Neuronal stem cell (in vitro differentiated cells): Measurements from ENCODE around the gene SUPT4H1.

Source experiments
- DNase-seq: peaks from one replicate; pipeline ENCODE4 v3.0.0-alpha.2; 2013; ENCODE audit warnings: low spot score
- H2AFZ ChIP-seq: one replicate; pipeline ENCODE4 v1.6.1; 2013; ENCODE audit warnings: mild to moderate bottlenecking, low read length, inconsistent platforms
- H2AK5ac ChIP-seq: 2 replicates; pipeline ENCODE4 v1.6.1; 2013; ENCODE audit warnings: low read depth, mild to moderate bottlenecking, inconsistent platforms, low read length, moderate library complexity, mixed read lengths
- H2BK120ac ChIP-seq: 2 replicates; pipeline ENCODE4 v1.6.1; 2013; ENCODE audit warnings: low read depth, mild to moderate bottlenecking, inconsistent platforms, low read length, moderate library complexity, mixed read lengths
- H2BK12ac ChIP-seq: one replicate; pipeline ENCODE4 v1.6.1; 2013; ENCODE audit warnings: low read length, inconsistent platforms
- H2BK15ac ChIP-seq: 2 replicates; pipeline ENCODE4 v1.6.1; 2013; ENCODE audit warnings: mild to moderate bottlenecking, low read length, inconsistent platforms, mixed read lengths
- H2BK5ac ChIP-seq: one replicate; pipeline ENCODE4 v1.6.1; 2013; ENCODE audit warnings: inconsistent platforms, mild to moderate bottlenecking, low read length, moderate library complexity
- H3K14ac ChIP-seq: one replicate; pipeline ENCODE4 v1.6.1; 2013; ENCODE audit warnings: low read length, inconsistent platforms
- H3K18ac ChIP-seq: 2 replicates; pipeline ENCODE4 v1.6.1; 2013; ENCODE audit warnings: low read length, inconsistent platforms
- H3K23ac ChIP-seq: 2 replicates; pipeline ENCODE4 v1.6.1; 2013; ENCODE audit warnings: low read depth, mild to moderate bottlenecking, mixed read lengths, low read length, inconsistent platforms; ENCODE audit not compliant: poor library complexity
- H3K27ac ChIP-seq: replicated peaks from 3 replicates; pipeline ENCODE4 v1.5.1; 2013; ENCODE audit warnings: low read length, inconsistent platforms
- H3K27me3 ChIP-seq, 3 experiments: 2 replicates each; pipeline ENCODE4 v1.6.1; 2013; ENCODE audit warnings: low read length in 3 of 3, mild to moderate bottlenecking in 2 of 3, inconsistent platforms in 1 of 3, low read depth in 1 of 3, mixed read lengths in 1 of 3, moderate library complexity in 1 of 3; ENCODE audit not compliant: control insufficient read depth in 3 of 3, insufficient read depth in 3 of 3
- H3K36me3 ChIP-seq, 2 donors: replicated peaks in 1 of 2; 2 replicates each; pipeline ENCODE4 v1.6.1; 2013; ENCODE audit warnings: low read length in 2 of 2; ENCODE audit not compliant: control insufficient read depth in 2 of 2, insufficient read depth in 2 of 2
- H3K4ac ChIP-seq: 2 replicates; pipeline ENCODE4 v1.6.1; 2013; ENCODE audit warnings: inconsistent platforms, mild to moderate bottlenecking, low read length, moderate library complexity
- H3K4me1 ChIP-seq, 2 donors: 1 replicate in 1 of 2; 2 replicates in 1 of 2; pipeline ENCODE4 v1.6.1; 2013; ENCODE audit warnings: low read length in 2 of 2, low read depth in 1 of 2; ENCODE audit not compliant: control insufficient read depth in 2 of 2, insufficient read depth in 1 of 2
- H3K4me2 ChIP-seq: one replicate; pipeline ENCODE4 v1.6.1; 2013; ENCODE audit warnings: mild to moderate bottlenecking, low read length, inconsistent platforms; ENCODE audit not compliant: insufficient read depth, poor library complexity, severe bottlenecking
- H3K4me3 ChIP-seq, 2 donors: 2 replicates each; pipeline ENCODE4 v1.5.1; 2013; ENCODE audit warnings: low read length in 2 of 2, mild to moderate bottlenecking in 2 of 2, inconsistent platforms in 1 of 2, moderate library complexity in 1 of 2
- H3K79me1 ChIP-seq: one replicate; pipeline ENCODE4 v1.6.1; 2013; ENCODE audit warnings: low read depth, mild to moderate bottlenecking, inconsistent platforms, low read length, moderate library complexity
- H3K9ac ChIP-seq: one replicate; pipeline ENCODE4 v1.6.1; 2013; ENCODE audit warnings: mild to moderate bottlenecking, low read depth, low read length, inconsistent platforms; ENCODE audit not compliant: poor library complexity
- H3K9me3 ChIP-seq, 2 donors: replicated peaks in 1 of 2; 2 replicates each; pipeline versions ENCODE3 to v1.6.1; 2013; ENCODE audit warnings: low read length in 2 of 2, mild to moderate bottlenecking in 2 of 2, inconsistent platforms in 1 of 2, low read depth in 1 of 2, mixed read lengths in 1 of 2, moderate library complexity in 1 of 2; ENCODE audit not compliant: control insufficient read depth in 2 of 2, insufficient read depth in 1 of 2
- H4K8ac ChIP-seq: one replicate; pipeline ENCODE4 v1.6.1; 2013; ENCODE audit warnings: low read depth, mild to moderate bottlenecking, inconsistent platforms, low read length, moderate library complexity
- H4K91ac ChIP-seq: one replicate; pipeline ENCODE4 v1.6.1; 2013; ENCODE audit warnings: low read length, low read depth, mild to moderate bottlenecking, inconsistent platforms; ENCODE audit not compliant: poor library complexity
- WGBS, 2 donors: extraction: QIAGEN DNeasy Blood & Tissue Kit; methylation state at CpG; one replicate each; pipeline ENCODE4 v1.1.7; 2013; ENCODE audit warnings: missing lambda C conversion rate in 2 of 2, mixed read lengths in 1 of 2; ENCODE audit not compliant: insufficient read length in 2 of 2, insufficient replicate concordance in 1 of 2; ENCODE audit errors: extremely low coverage in 2 of 2; 5-methylcytosine and 5-hydroxymethylcytosine counted together

Gene SUPT4H1

DNA sequence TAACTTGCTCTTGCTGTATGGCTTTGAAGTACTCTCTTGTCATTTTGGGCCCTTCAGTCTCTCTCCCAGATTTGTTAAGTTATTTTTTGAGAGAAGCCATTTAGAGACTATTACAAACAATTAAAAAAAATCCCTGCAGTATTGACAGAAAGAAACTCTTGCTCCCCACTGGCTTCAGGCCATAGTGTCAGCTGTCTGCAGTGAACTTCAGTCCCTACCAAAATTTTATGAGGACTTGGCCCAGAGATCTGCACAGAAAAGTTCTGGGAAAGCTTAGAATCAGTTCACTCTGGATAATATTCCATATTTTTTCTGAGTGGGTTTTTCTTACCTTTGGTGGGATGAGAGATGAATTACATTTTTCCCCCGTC, 30.9 kb upstream of the SUPT4H1 start:
- H3K4ac ChIP-seq, result no peak overlapping the region
- H2BK5ac ChIP-seq, result no peak overlapping the region
- no peaks in the 10 kb centered on the region for H3K9me3 ChIP-seq
- no peak overlapping the region for H3K23ac ChIP-seq
- no peaks in the 10 kb centered on the region for H3K27me3 ChIP-seq
- peaks cover 1 to 4% of the 10 kb centered on the region in 2 donors for H3K4me1 ChIP-seq
- H2BK15ac ChIP-seq, result no peak overlapping the region
- no peak overlapping the region for H3K14ac ChIP-seq
- no peak overlapping the region for H2AK5ac ChIP-seq
- no peak for DNase-seq
- H3K9ac ChIP-seq, result no peak overlapping the region
- no peak overlapping the region for H3K27ac ChIP-seq
- H3K4me3 ChIP-seq, result no peak overlapping the region
- no peak overlapping the region for H3K18ac ChIP-seq
- WGBS, 2 donors, result no CpG with 5 or more reads among the region's 1 CpG
- H2BK12ac ChIP-seq, result no peak overlapping the region
- H2AFZ ChIP-seq, result no peak overlapping the region
- no peaks in the 10 kb centered on the region for H3K36me3 ChIP-seq
- no peak overlapping the region for H4K91ac ChIP-seq
- no peak overlapping the region for H2BK120ac ChIP-seq
- H4K8ac ChIP-seq, result no peak overlapping the region
- H3K4me2 ChIP-seq, result no peak overlapping the region
- no peaks in the 10 kb centered on the region for H3K79me1 ChIP-seq

DNA sequence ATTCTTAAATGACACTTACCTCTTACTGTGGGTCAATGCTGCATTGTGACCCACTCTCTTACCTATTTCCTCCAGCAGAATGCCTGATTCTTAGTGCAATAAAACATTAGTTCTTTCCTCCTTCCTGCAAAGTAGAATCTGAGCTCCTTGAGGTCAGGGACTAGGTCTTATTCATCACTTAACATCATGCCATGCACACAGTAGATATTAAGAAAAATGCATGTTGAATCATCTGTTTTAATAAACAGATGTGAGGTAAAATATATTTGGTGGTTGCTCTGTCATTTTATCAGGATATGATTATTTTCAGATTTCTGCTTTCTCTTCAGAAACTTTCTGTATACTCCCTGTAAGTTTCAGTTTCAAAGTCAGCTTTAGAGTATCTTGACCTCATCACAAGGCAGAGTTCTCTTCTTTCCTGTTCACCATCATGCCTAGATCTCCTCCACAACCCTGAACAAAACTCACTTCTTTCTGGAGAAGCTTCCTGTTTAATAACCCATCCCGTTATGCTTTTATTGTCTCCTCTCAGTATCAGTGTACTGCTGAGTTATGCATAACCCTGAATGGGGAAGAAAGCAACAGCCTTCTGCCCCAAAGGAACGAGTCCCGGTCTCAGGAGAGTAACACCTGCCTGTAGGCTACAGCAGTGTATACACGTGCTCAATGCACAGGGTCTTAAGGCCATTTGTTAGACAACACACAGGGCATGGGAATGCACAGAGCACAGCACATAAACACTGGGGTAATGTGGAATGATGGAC, 30.3 kb upstream of the SUPT4H1 start:
- H3K27ac ChIP-seq, result no peak overlapping the region
- H3K14ac ChIP-seq, result no peak overlapping the region
- H3K9me3 ChIP-seq, result no peaks in the 10 kb centered on the region
- H2BK15ac ChIP-seq, result no peak overlapping the region
- H3K36me3 ChIP-seq, result no peaks in the 10 kb centered on the region
- no peak overlapping the region for H2AK5ac ChIP-seq
- no peak overlapping the region for H2BK120ac ChIP-seq
- no peak overlapping the region for H3K9ac ChIP-seq
- H3K79me1 ChIP-seq, result no peaks in the 10 kb centered on the region
- no peak overlapping the region for H3K18ac ChIP-seq
- H4K8ac ChIP-seq, result no peak overlapping the region
- no CpG with 5 or more reads among the region's 4 CpGs for WGBS, 2 donors
- peaks cover 3 to 4% of the 10 kb centered on the region in 2 donors for H3K4me1 ChIP-seq
- H2AFZ ChIP-seq, result no peak overlapping the region
- H3K23ac ChIP-seq, result no peak overlapping the region
- no peak overlapping the region for H3K4ac ChIP-seq
- no peak overlapping the region for H2BK5ac ChIP-seq
- no peak overlapping the region for H3K4me3 ChIP-seq
- no peak overlapping the region for H4K91ac ChIP-seq
- H3K4me2 ChIP-seq, result no peak overlapping the region
- DNase-seq, result no peak
- no peaks in the 10 kb centered on the region for H3K27me3 ChIP-seq
- H2BK12ac ChIP-seq, result no peak overlapping the region

DNA sequence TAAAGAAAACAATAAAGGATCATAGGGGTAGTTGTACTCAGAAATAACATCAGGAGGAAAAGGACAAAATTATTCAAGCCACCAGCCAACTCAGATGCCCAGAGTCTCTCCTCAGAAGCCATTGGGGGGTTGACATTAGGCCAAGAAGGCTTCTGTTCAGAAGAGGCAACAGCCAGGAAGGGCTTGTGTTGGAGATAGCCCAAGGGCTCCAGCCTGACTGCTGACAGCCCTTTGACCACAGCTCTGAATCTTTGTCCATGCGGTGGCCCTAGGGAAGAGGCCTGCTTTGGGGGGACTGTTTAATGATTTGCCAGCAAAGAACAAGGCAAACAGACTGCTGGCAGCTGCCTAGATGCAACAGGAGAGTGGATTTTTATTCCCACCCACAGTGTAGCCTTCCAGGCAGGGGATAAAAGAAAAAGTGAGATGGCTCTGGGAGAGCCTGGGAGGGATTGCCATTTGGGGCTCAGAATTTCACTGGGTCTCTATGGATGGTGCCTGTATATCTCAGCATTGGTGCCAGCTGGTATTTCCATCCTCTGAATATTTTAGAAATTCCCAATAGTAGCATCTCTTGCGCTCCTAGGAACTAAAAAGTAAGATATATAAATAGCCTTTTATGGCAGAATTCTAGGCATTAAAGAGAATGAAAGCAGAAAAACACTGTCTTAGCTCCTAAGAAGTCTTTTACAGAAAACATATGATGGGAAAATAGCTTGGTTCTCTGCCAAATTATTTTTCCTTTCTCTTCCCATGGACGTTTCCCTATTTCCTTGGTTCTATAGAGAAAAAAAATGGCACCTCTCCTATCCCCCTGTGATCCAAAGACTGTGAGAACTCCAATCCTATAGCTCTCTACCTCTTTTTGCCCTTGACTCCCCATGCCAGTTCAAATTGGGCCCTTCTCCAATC, 29.4 kb upstream of the SUPT4H1 start:
- no CpG with 5 or more reads among the region's 3 CpGs for WGBS, 2 donors
- Histone ChIP-seq H3K36me3 (no peaks in the 10 kb centered on the region), H3K4me2 (no peak overlapping the region), H3K9me3 (no peaks in the 10 kb centered on the region), H3K4ac (no peak overlapping the region), H3K4me3 (no peak overlapping the region), H3K4me1 (peaks cover 4% of the 10 kb centered on the region in 2 donors), H2AK5ac (no peak overlapping the region), H3K23ac (no peak overlapping the region), H3K79me1 (no peaks in the 10 kb centered on the region), H4K8ac (no peak overlapping the region), H3K18ac (no peak overlapping the region), H2BK15ac (peak overlapping the region; percentile 24), H3K27ac (no peak overlapping the region), H2BK5ac (no peak overlapping the region), H4K91ac (no peak overlapping the region), H2BK120ac (no peak overlapping the region), H3K9ac (no peak overlapping the region), H3K14ac (no peak overlapping the region), H3K27me3 (no peaks in the 10 kb centered on the region), H2AFZ (no peak overlapping the region), H2BK12ac (no peak overlapping the region)
- no peak for DNase-seq
